Gastrocnemius medialis (tissue), 4 donors: ENCODE results near the gene CPPED1.

ENCODE experiments used
- POLR2A ChIP-seq, 2 donors: fragments of 450-650 bp; IDR thresholded peaks; one replicate each; pipeline ENCODE4 v1.6.1; 2017; ENCODE audit warnings: antibody characterized with exemption in 2 of 2, mild to moderate bottlenecking in 2 of 2, moderate library complexity in 2 of 2
- TF ChIP-seq, protein P1 (sequence below), 5 experiments: fragments of 450-650 bp in 3 of 5; fragments of 200-600 bp in 2 of 5; sonication (generic) in 2 of 5; IDR thresholded peaks in 4 of 5; conservative IDR thresholded peaks in 1 of 5; 1 replicate in 4 of 5; 2 replicates in 1 of 5; pipeline ENCODE4 v1.5.1; 2016 to 2019; ENCODE audit warnings: antibody characterized with exemption in 5 of 5, mild to moderate bottlenecking in 3 of 5, moderate library complexity in 3 of 5

DNA sequence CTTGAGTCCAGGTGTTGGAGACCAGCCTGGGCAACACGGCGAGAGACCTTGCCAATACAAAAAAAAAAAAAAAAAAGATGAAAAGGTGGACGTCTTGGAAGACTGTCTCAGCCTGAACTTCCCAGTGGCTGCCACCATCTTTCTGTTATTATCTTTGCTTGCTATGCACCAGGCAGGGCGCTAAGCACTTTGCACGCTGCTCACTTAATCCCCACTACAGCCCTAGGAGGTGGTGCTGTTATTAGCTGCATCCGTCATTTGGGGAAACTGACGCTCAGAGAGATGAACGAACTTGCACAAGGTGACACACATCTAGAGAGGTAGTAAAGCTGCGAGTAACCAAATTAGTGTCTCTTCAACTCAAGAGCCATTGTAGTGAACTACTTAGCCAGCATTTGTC is 708 bp upstream of the CPPED1 start:
- TF ChIP-seq, protein P1, sequence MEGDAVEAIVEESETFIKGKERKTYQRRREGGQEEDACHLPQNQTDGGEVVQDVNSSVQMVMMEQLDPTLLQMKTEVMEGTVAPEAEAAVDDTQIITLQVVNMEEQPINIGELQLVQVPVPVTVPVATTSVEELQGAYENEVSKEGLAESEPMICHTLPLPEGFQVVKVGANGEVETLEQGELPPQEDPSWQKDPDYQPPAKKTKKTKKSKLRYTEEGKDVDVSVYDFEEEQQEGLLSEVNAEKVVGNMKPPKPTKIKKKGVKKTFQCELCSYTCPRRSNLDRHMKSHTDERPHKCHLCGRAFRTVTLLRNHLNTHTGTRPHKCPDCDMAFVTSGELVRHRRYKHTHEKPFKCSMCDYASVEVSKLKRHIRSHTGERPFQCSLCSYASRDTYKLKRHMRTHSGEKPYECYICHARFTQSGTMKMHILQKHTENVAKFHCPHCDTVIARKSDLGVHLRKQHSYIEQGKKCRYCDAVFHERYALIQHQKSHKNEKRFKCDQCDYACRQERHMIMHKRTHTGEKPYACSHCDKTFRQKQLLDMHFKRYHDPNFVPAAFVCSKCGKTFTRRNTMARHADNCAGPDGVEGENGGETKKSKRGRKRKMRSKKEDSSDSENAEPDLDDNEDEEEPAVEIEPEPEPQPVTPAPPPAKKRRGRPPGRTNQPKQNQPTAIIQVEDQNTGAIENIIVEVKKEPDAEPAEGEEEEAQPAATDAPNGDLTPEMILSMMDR (IDR thresholded peaks at IDR 0.05 in 4 of 5, conservative IDR thresholded peaks at IDR 0.05 in 1 of 5), result no peak
- no peak for TF ChIP-seq POLR2A (IDR thresholded peaks at IDR 0.05)
